Mesodermal cell (in vitro differentiated cells): ENCODE results near the gene UTP4.
A peak's percentile ranks its signal among the peaks of the same experiment; 100 is the strongest.
"Not testable (repeated sequence)": the region's sequence is repeated elsewhere in the genome, so short reads cannot be mapped to it uniquely, and the experiment has no call there.

Source experiments
- H3K27ac ChIP-seq: 2 replicates; pipeline ENCODE4 v1.7.0; 2013; ENCODE audit warnings: mild to moderate bottlenecking, low read depth, low read length, moderate library complexity; ENCODE audit not compliant: severe bottlenecking
- H3K36me3 ChIP-seq: 2 replicates; pipeline ENCODE4 v1.7.1; 2013; ENCODE audit warnings: mild to moderate bottlenecking, low read length, moderate library complexity; ENCODE audit not compliant: control insufficient read depth, insufficient read depth
- H3K4me1 ChIP-seq: one replicate; pipeline ENCODE4 v1.7.1; 2013; ENCODE audit warnings: mild to moderate bottlenecking, low read length; ENCODE audit not compliant: insufficient read depth, control insufficient read depth, poor library complexity, severe bottlenecking
- H3K4me3 ChIP-seq: 2 replicates; pipeline ENCODE4 v1.7.0; 2013; ENCODE audit warnings: low read length, control low read depth, mild to moderate bottlenecking; ENCODE audit not compliant: insufficient read depth, poor library complexity, severe bottlenecking; ENCODE audit errors: extremely low read depth
- H3K9me3 ChIP-seq: 2 replicates; pipeline ENCODE4 v1.7.1; 2013; ENCODE audit warnings: mild to moderate bottlenecking, low read length, moderate library complexity; ENCODE audit not compliant: control insufficient read depth
- WGBS, 2 experiments: methylation state at CpG; one replicate each; pipeline ENCODE4 v1.1.5; 2013; ENCODE audit warnings: missing lambda C conversion rate in 2 of 2; ENCODE audit not compliant: insufficient coverage in 2 of 2; 5-methylcytosine and 5-hydroxymethylcytosine counted together

UTP4 gene

GRCh38 chr16:69119536-69119935 is 12.9 kb upstream of the UTP4 start:
- Histone ChIP-seq H3K9me3 (no peaks in the 10 kb centered on the region), H3K4me3 (no peak overlapping the region), H3K4me1 (no peaks in the 10 kb centered on the region), H3K36me3 (peaks cover 92% of the 10 kb centered on the region), H3K27ac (no peak overlapping the region)
- WGBS, 2 experiments = 89 to 93% methylated on average over 2 of the region's 2 CpGs

DNA sequence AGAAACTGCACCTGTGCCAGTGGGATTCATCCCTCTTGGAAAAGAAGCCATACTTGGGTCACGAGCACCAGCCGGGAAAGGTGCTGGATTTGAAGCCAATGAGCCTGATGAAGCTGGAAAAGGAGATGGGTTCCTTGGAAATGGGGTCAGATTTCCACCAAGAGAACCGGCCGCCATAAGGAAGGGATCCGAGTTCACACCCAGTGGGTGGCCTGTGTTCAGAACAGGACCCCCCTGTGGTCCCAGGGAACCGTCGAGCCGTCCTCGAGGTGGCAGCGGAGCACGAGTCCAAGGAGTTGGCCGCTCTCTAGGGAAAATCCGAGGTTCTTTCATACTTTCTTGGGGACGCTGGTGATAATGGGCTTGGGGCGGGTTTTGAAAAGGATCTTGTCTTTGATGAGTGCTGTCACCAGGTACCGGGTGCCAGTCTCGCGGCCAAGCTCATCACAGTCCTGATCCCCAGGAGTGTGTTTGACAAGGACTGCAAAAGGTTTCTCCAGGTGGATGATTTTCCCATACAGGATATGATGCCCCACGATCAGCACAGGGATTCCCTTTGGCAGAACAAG is 12.3 kb upstream of the UTP4 start:
- Histone ChIP-seq H3K4me1 (no peaks in the 10 kb centered on the region), H3K4me3 (no peak overlapping the region), H3K36me3 (peaks cover 93% of the 10 kb centered on the region), H3K27ac (no peak overlapping the region), H3K9me3 (no peaks in the 10 kb centered on the region)
- WGBS, 2 experiments = 98 to 99% methylated on average over 16 to 17 of the region's 19 CpGs

GRCh38 chr16:69123910-69124309 is 8.5 kb upstream of the UTP4 start:
- Histone ChIP-seq H3K4me3 (no peak overlapping the region), H3K36me3 (peaks cover 79% of the 10 kb centered on the region), H3K27ac (no peak overlapping the region), H3K9me3 (no peaks in the 10 kb centered on the region), H3K4me1 (no peaks in the 10 kb centered on the region)
- 90 to 100% methylated on average over 1 of the region's 3 CpGs for WGBS, 2 experiments

DNA sequence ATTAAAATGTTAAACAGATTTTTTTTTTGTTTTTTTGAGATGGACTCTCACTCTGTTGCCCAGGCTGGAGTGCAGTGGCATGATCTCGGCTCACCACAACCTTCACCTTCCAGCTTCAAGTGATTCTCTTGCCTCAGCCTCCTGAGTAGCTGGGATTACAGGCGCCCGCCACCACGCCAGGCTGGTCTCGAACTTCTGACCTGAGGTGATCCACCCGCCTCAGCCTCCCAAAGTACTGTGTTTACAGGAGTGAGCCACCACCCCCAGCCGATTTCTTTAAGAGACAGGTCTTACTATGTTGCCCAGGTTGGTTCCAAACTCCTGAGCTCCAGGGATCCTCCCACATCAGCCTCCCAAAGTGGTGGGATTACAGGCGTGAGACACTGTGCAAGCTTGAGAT is 8.0 kb upstream of the UTP4 start:
- WGBS, 2 experiments = 93 to 100% methylated on average over 6 to 7 of the region's 8 CpGs

GRCh38 chr16:69124961-69125360 is 7.5 kb upstream of the UTP4 start:
- H3K4me3 ChIP-seq, H3K4me1 ChIP-seq, H3K27ac ChIP-seq, H3K9me3 ChIP-seq: not testable (repeated sequence)
- H3K36me3 ChIP-seq = peaks cover 78% of the 10 kb centered on the region
- 93 to 97% methylated on average over 8 to 14 of the region's 14 CpGs for WGBS, 2 experiments

More for the DNA sequence above, 8.0 kb upstream of the UTP4 start:
- H3K4me1 ChIP-seq, H3K9me3 ChIP-seq, H3K4me3 ChIP-seq, H3K27ac ChIP-seq: not testable (repeated sequence)
- H3K36me3 ChIP-seq = peaks cover 79% of the 10 kb centered on the region

- Histone ChIP-seq H3K4me3 (no peak overlapping the region), H3K9me3 (no peaks in the 10 kb centered on the region), H3K4me1 (peaks cover 8% of the 10 kb centered on the region), H3K36me3 (peaks cover 71% of the 10 kb centered on the region), H3K27ac (no peak overlapping the region)
- WGBS, 2 experiments = 97 to 100% methylated on average over 3 of the region's 3 CpGs
Measured at GRCh38 chr16:69126221-69126620, 6.2 kb upstream of the UTP4 start.

GRCh38 chr16:69126801-69127200 is 5.6 kb upstream of the UTP4 start:
- H3K27ac ChIP-seq, H3K9me3 ChIP-seq, H3K4me3 ChIP-seq, H3K4me1 ChIP-seq: not testable (repeated sequence)
- H3K36me3 ChIP-seq = peaks cover 67% of the 10 kb centered on the region
- WGBS, 2 experiments = 87 to 99% methylated on average over 7 to 9 of the region's 10 CpGs

DNA sequence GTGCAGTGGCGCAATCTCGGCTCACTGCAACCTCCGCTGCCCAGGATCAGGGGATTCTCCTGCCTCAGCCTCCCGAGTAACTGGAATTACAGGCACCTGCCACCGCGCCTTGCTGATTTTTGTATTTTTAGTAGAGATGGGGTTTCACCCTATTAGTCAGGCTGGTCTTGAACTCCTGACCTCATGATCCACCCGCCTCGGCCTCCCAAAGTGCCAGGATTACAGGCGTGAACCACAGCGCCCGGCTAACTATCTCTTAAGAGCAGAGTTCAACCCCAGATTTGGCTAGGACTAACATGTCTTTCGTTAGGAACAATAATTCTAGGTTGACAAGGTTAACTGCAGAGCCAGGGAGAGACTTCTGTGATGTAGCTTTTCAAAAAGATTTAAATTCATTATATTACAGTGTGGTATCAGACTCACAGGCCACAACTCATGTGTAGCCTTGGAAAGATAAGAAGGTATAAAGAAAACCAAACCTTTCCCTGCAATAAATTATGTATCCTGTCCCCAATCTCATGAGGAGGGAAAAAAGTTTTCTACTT is 4.4 kb upstream of the UTP4 start:
- Histone ChIP-seq H3K4me3 (no peak overlapping the region), H3K36me3 (peaks cover 56% of the 10 kb centered on the region), H3K4me1 (peaks cover 8% of the 10 kb centered on the region), H3K27ac (no peak overlapping the region), H3K9me3 (no peaks in the 10 kb centered on the region)
- 96 to 99% methylated on average over 7 to 11 of the region's 12 CpGs for WGBS, 2 experiments

DNA sequence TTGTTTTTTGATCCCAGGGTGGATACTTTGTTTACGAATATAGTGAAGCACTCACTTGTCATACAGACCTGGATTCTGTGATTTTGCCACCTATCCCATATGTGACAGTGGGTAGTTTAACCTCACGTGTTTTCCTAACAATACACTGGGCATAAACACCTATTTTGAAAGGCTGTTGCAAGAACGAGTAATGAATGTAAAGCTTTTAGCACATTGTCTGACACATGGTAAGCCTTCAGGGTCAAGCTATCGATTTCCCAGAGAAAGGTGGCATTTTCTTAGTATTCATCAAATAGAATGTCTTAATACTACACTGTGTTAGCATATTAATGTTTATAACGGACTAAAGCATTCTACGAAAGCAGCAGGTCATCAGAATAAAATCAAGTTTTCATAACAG is 2.0 kb upstream of the UTP4 start:
- no peaks in the 10 kb centered on the region for H3K9me3 ChIP-seq
- WGBS, 2 experiments = 86 to 100% methylated on average over 1 to 4 of the region's 6 CpGs

DNA sequence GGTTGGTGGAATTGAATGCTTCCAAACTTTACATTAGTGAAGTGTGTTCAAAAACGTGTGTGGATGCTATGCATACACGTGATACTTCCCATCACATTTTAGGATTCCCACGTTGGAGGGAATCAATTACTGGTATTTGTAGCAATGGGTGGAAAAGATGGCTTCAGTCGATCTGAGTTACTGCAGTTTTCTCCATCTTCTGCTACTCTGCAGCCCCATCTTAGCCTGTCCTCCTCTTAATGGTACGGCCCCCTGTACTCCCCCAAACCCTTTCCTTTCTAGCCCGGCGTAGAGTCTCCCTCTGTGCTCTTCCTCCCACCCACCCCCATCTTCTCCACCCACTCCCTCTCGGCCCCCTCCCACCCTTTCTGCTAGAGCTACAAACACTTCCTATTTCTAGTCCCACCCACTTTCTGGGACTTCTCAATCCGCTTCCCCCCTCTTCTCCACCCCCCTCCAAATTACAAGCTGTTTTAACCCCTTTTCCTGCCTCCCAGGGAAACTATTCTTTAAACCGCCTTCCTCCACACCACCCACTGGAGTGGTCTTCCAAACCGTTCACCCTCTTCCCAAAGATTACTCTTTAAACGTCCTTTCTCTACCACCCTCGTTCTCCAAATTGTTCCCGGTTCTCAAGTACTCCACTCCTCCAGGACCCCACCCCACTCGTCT is 1.1 kb upstream of the UTP4 start:
- Histone ChIP-seq H3K36me3 (peaks cover 57% of the 10 kb centered on the region), H3K4me1 (peaks cover 15% of the 10 kb centered on the region), H3K9me3 (no peaks in the 10 kb centered on the region), H3K27ac (peak overlapping the region; percentile 88), H3K4me3 (peak overlapping the region; percentile 83)
- WGBS, 2 experiments = 0% methylated on average over 7 to 11 of the region's 15 CpGs

More for the DNA sequence above, 2.0 kb upstream of the UTP4 start:
- H3K4me3 ChIP-seq = peak overlapping the region; percentile 83
- no peak overlapping the region for H3K27ac ChIP-seq
- peaks cover 52% of the 10 kb centered on the region for H3K36me3 ChIP-seq
- peaks cover 15% of the 10 kb centered on the region for H3K4me1 ChIP-seq

GRCh38 chr16:69131839-69132423 is 518 bp upstream of the UTP4 start:
- WGBS, 2 experiments = 0% methylated on average over 12 to 17 of the region's 53 CpGs
- H3K4me3 ChIP-seq = peak overlapping the region; percentile 83
- peaks cover 15% of the 10 kb centered on the region for H3K4me1 ChIP-seq
- H3K27ac ChIP-seq = peak overlapping the region; percentile 88
- H3K9me3 ChIP-seq = no peaks in the 10 kb centered on the region
- H3K36me3 ChIP-seq = peaks cover 57% of the 10 kb centered on the region
